A673 (cell line): ENCODE data around the gene RAP1GAP2. TPM values are rescaled to one million over a fixed set of nuclear protein-coding genes. Genes with fewer than 3 reads are reported as not detected.

ENCODE experiments used
- BruUV-seq: library from RNA; stranded (reverse); fragments of 400-500 nt; replicated peaks from 2 replicates; lab custom pipeline; 2021; lab: Mats Ljungman, UMichigan
- CTCF ChIA-PET: fragments of 300-600 bp; sonication (Branson Sonifier 250); formaldehyde crosslinking; loops from one replicate; lab custom pipeline; 2022; ENCODE audit warnings: antibody characterized with exemption; lab: Charles Lee
- POLR2A ChIA-PET: fragments of 300-600 bp; sonication (Branson Sonifier 250); formaldehyde crosslinking; loops from one replicate; lab custom pipeline; 2022; ENCODE audit warnings: antibody characterized with exemption; ENCODE audit not compliant: low non-redundant PET; lab: Charles Lee
- DNase-seq: peaks from one replicate; pipeline ENCODE4 v3.0.0-alpha.2; 2015; ENCODE audit warnings: low spot score
- H3K27ac ChIP-seq: fragments of 200-600 bp; sonication (generic); 2 replicates; pipeline ENCODE4 v1.5.1; 2016; ENCODE audit warnings: mixed run types, low read depth, mild to moderate bottlenecking, mixed read lengths, antibody characterized with exemption, low read length; ENCODE audit not compliant: poor library complexity, severe bottlenecking
- H3K27me3 ChIP-seq: fragments of 200-600 bp; sonication (generic); replicated peaks from 2 replicates; pipeline ENCODE4 v1.6.1; 2017; ENCODE audit warnings: mixed run types, low read depth, mild to moderate bottlenecking, mixed read lengths, antibody characterized with exemption, low read length; ENCODE audit not compliant: insufficient read depth, poor library complexity
- H3K36me3 ChIP-seq: fragments of 200-600 bp; sonication (generic); 2 replicates; pipeline ENCODE4 v1.6.1; 2016; ENCODE audit warnings: mixed run types, mild to moderate bottlenecking, mixed read lengths, antibody characterized with exemption, low read length; ENCODE audit not compliant: insufficient read depth, poor library complexity, severe bottlenecking
- H3K4me1 ChIP-seq: fragments of 200-600 bp; sonication (generic); 2 replicates; pipeline ENCODE4 v1.6.1; 2017; ENCODE audit warnings: mixed run types, mild to moderate bottlenecking, mixed read lengths, antibody characterized with exemption, low read length; ENCODE audit not compliant: insufficient read depth, poor library complexity, severe bottlenecking
- H3K4me3 ChIP-seq: fragments of 200-600 bp; sonication (generic); 2 replicates; pipeline ENCODE4 v1.5.1; 2016; ENCODE audit warnings: low read depth, mixed run types, mild to moderate bottlenecking, mixed read lengths, low read length; ENCODE audit not compliant: poor library complexity, severe bottlenecking
- H3K9me3 ChIP-seq: fragments of 200-600 bp; sonication (generic); 2 replicates; pipeline ENCODE4 v1.6.1; 2016; ENCODE audit warnings: mixed run types, low read depth, mild to moderate bottlenecking, mixed read lengths, antibody characterized with exemption, low read length; ENCODE audit not compliant: poor library complexity, severe bottlenecking
- EZH2 ChIP-seq: fragments of 200-600 bp; sonication (generic); IDR thresholded peaks from 2 replicates; pipeline ENCODE4 v1.6.1; 2017; ENCODE audit warnings: borderline replicate concordance, low read depth, mild to moderate bottlenecking, mixed read lengths, antibody characterized with exemption, low read length; ENCODE audit not compliant: poor library complexity, severe bottlenecking
- intact Hi-C: fragments of 100-400 bp; cut with micrococcal nuclease; formaldehyde crosslinking; loops from one replicate; pipeline ENCODE4 v1.10.0; 2022; ENCODE audit not compliant: unreplicated experiment
- total RNA-seq: library from RNA; stranded (reverse); gene quantifications from 2 replicates; pipeline ENCODE4 v1.2.3, GENCODE V29; 2021
- TF ChIP-seq, protein P1 (sequence below): fragments of 300-800, 200-600 bp; sonication (generic); conservative IDR thresholded peaks from 2 replicates; pipeline ENCODE4 v1.5.1; 2017; ENCODE audit warnings: low read depth, mild to moderate bottlenecking, antibody characterized with exemption, low read length, moderate library complexity, mixed read lengths

The RAP1GAP2 gene
- total RNA-seq, 1 experiment from 2014 or later = 0.06 TPM

DNA sequence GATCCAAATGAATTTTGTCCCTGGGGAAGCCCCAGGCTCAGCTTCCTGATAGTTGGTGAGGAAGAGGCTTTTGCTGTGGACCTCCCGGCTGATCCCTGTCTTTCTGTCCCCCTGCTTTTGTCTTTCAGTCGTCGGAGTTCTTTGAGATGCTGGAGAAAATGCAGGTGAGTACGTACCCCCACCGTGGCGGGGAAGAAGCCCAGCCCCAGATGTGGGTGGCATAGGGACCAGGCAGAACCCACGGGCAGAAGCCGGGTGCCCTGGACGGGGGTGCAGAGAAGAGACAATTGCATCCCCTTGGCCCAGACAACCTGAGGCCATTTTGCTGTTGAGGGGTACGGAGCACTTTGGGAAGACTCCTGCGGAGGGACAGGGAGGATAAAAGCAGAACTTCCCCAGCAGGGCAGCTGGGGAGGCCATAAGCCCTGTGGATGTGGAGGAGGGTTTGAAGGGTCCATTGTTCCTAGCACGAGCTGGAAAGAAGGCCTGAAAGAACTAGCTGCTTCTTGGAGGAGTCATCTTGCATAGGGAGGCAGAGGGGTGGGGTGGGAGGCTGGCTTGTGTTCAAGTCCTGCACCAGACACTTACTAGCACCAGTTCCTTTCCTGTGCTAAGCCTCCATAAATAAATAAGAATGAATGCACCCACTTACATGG, 161.5 kb downstream of the RAP1GAP2 start:
- H3K4me1 ChIP-seq = no peaks in the 10 kb centered on the region
- intact Hi-C loops = no loop called here
- DNase-seq = no peak
- H3K36me3 ChIP-seq = no peaks in the 10 kb centered on the region
- ChIA-PET CTCF (no interaction called here), POLR2A (no interaction called here)
- H3K9me3 ChIP-seq = no peaks in the 10 kb centered on the region
- no peaks in the 10 kb centered on the region for H3K27me3 ChIP-seq
- H3K4me3 ChIP-seq = no peak overlapping the region
- TF ChIP-seq EZH2 = no peak
- TF ChIP-seq, protein P1, sequence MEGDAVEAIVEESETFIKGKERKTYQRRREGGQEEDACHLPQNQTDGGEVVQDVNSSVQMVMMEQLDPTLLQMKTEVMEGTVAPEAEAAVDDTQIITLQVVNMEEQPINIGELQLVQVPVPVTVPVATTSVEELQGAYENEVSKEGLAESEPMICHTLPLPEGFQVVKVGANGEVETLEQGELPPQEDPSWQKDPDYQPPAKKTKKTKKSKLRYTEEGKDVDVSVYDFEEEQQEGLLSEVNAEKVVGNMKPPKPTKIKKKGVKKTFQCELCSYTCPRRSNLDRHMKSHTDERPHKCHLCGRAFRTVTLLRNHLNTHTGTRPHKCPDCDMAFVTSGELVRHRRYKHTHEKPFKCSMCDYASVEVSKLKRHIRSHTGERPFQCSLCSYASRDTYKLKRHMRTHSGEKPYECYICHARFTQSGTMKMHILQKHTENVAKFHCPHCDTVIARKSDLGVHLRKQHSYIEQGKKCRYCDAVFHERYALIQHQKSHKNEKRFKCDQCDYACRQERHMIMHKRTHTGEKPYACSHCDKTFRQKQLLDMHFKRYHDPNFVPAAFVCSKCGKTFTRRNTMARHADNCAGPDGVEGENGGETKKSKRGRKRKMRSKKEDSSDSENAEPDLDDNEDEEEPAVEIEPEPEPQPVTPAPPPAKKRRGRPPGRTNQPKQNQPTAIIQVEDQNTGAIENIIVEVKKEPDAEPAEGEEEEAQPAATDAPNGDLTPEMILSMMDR = no peak
- H3K27ac ChIP-seq = no peak overlapping the region
- BruUV-seq = no TSS peak

- TF ChIP-seq EZH2 = no peak
- no peaks in the 10 kb centered on the region for H3K27me3 ChIP-seq
- POLR2A ChIA-PET = no interaction called here
- no peaks in the 10 kb centered on the region for H3K36me3 ChIP-seq
- no peaks in the 10 kb centered on the region for H3K4me1 ChIP-seq
- no peak overlapping the region for H3K4me3 ChIP-seq
- no peaks in the 10 kb centered on the region for H3K9me3 ChIP-seq
- DNase-seq = no peak
- H3K27ac ChIP-seq = no peak overlapping the region
- CTCF ChIA-PET = no interaction called here
- BruUV-seq = no TSS peak
- intact Hi-C loops = no loop called here
Observed at GRCh38 chr17:2958706-2959222, 162.5 kb downstream of the RAP1GAP2 start.

DNA sequence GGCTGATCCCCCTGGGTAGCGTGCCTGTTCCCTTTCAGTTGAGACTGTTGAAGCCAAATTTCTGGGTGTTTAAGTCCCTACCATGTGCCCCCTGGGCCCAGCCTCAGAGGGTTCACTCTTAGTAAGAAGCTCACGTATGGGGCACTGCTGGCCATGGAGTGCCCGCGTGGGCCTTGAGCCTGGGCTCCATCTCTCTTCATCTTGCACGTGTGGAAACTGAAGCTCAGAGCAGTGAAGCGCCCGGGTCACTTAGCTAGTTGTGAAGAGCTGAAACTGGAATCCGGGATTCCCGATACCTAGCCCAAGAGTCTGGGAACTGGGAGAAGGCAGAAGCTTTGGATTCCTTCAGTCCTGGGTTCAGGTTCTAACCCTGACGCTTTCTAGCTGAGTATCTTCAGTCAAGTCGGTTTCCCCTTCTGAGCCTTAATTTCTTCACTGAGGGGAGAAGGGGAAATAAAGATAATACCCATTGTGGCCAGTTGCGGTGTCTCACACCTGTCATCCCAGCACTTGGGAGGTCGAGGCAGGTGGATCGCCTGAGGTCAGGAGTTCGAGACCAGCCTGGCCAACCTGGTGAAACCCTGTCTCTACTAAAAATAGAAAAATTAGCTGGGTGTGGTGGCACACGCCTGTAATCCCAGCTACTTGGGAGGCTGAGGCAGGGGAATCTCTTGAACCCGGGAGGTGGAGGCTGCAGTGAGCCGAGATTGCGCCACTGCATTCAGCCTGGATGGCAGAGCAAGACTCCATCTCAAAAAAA, 163.3 kb downstream of the RAP1GAP2 start:
- intact Hi-C loops = no loop called here
- CTCF ChIA-PET = no interaction called here
- H3K4me3 ChIP-seq = no peak overlapping the region
- H3K9me3 ChIP-seq = no peaks in the 10 kb centered on the region
- H3K27ac ChIP-seq = no peak overlapping the region
- no peaks in the 10 kb centered on the region for H3K4me1 ChIP-seq
- H3K27me3 ChIP-seq = no peaks in the 10 kb centered on the region
- no peaks in the 10 kb centered on the region for H3K36me3 ChIP-seq
- BruUV-seq = no TSS peak
- POLR2A ChIA-PET = no interaction called here
- TF ChIP-seq EZH2 = no peak
- TF ChIP-seq, protein P1 = no peak
- no peak for DNase-seq
